GM23338 (cell line): ENCODE data around the gene NBAS. TPM values are rescaled to one million over a fixed set of nuclear protein-coding genes. Genes with fewer than 3 reads are reported as not detected.

ENCODE experiments used
- ATAC-seq: fragments of 200-7000 bp; cut with Tn5 transposase; 3 replicates; pipeline ENCODE4 v1.9.1; 2020
- DNase-seq: peaks from one replicate; pipeline ENCODE4 v3.0.0-alpha.2; 2015; ENCODE audit warnings: low spot score
- H2AFZ ChIP-seq: fragments of 200-600 bp; sonication (generic); 2 replicates; pipeline ENCODE4 v1.8.0; 2016; ENCODE audit warnings: antibody characterized with exemption, mild to moderate bottlenecking, moderate library complexity
- H3F3A ChIP-seq: fragments of 200-600 bp; sonication (generic); replicated peaks from 2 replicates; pipeline ENCODE4 v1.8.0; 2017; ENCODE audit warnings: antibody characterized with exemption, mixed run types, low read depth
- H3K27ac ChIP-seq: fragments of 200-600 bp; sonication (generic); 2 replicates; pipeline ENCODE4 v1.6.1; 2016; ENCODE audit warnings: low read depth
- H3K27me3 ChIP-seq: fragments of 200-600 bp; sonication (generic); 2 replicates; pipeline ENCODE4 v1.8.0; 2016; ENCODE audit warnings: mild to moderate bottlenecking, mixed run types, moderate library complexity; ENCODE audit not compliant: insufficient read depth
- H3K36me3 ChIP-seq: fragments of 200-600 bp; sonication (generic); 2 replicates; pipeline ENCODE4 v1.8.0; 2016; ENCODE audit warnings: mild to moderate bottlenecking; ENCODE audit not compliant: insufficient read depth
- H3K4me1 ChIP-seq: fragments of 200-600 bp; sonication (generic); 2 replicates; pipeline ENCODE4 v1.8.0; 2016; ENCODE audit warnings: mild to moderate bottlenecking, moderate library complexity; ENCODE audit not compliant: insufficient read depth
- H3K4me2 ChIP-seq: fragments of 200-600 bp; sonication (generic); 2 replicates; pipeline ENCODE4 v1.7.1; 2017; ENCODE audit warnings: mixed run types
- H3K4me3 ChIP-seq: fragments of 200-600 bp; sonication (generic); 2 replicates; pipeline ENCODE4 v1.6.1; 2016; ENCODE audit warnings: mixed run types
- H3K79me2 ChIP-seq: fragments of 200-600 bp; sonication (generic); replicated peaks from 2 replicates; pipeline ENCODE4 v1.8.0; 2017; ENCODE audit warnings: mild to moderate bottlenecking; ENCODE audit not compliant: insufficient read depth
- H3K9me2 ChIP-seq: fragments of 200-600 bp; sonication (generic); 2 replicates; pipeline ENCODE4 v1.8.0; 2017; ENCODE audit not compliant: insufficient read depth
- H4K20me1 ChIP-seq: fragments of 200-600 bp; sonication (generic); replicated peaks from 2 replicates; pipeline ENCODE4 v1.8.0; 2017; ENCODE audit warnings: mild to moderate bottlenecking; ENCODE audit not compliant: insufficient read depth
- H3K27ac Mint-ChIP-seq: 2 replicates; pipeline ENCODE4 v1.8.0; 2020; ENCODE audit warnings: inconsistent platforms, mild to moderate bottlenecking, moderate library complexity, mixed read lengths
- H3K27me3 Mint-ChIP-seq: 3 replicates; pipeline ENCODE4 v1.8.0; 2022; ENCODE audit warnings: low read depth, mild to moderate bottlenecking, moderate library complexity, mixed read lengths, inconsistent platforms; ENCODE audit not compliant: insufficient read depth, poor library complexity
- H3K36me3 Mint-ChIP-seq: 3 replicates; pipeline ENCODE4 v1.8.0; 2021; ENCODE audit warnings: low read depth, mild to moderate bottlenecking, inconsistent platforms, moderate library complexity, mixed read lengths
- H3K4me1 Mint-ChIP-seq: 3 replicates; pipeline ENCODE4 v1.8.0; 2020; ENCODE audit warnings: mild to moderate bottlenecking, inconsistent platforms, mixed read lengths
- H3K4me3 Mint-ChIP-seq: 3 replicates; pipeline ENCODE4 v1.8.0; 2021; ENCODE audit warnings: moderate library complexity, mild to moderate bottlenecking, inconsistent platforms, mixed read lengths
- H3K9me3 Mint-ChIP-seq: 3 replicates; pipeline ENCODE4 v1.8.0; 2020; ENCODE audit warnings: moderate library complexity, mild to moderate bottlenecking, inconsistent platforms, mixed read lengths
- EZH2 ChIP-seq: fragments of 200-600 bp; sonication (generic); IDR thresholded peaks from one replicate; pipeline ENCODE4 v1.8.0; 2017; ENCODE audit warnings: antibody characterized with exemption, mild to moderate bottlenecking, low read depth; ENCODE audit not compliant: unreplicated experiment
- EZH2phosphoT487 ChIP-seq: fragments of 200-600 bp; sonication (generic); IDR thresholded peaks from one replicate; pipeline ENCODE4 v1.8.1; 2018; ENCODE audit warnings: antibody characterized with exemption; ENCODE audit not compliant: unreplicated experiment
- JUNB ChIP-seq: IDR thresholded peaks from one replicate; pipeline ENCODE4 v1.6.1; 2016; ENCODE audit warnings: antibody characterized with exemption; ENCODE audit not compliant: unreplicated experiment
- POLR2AphosphoS5 ChIP-seq: IDR thresholded peaks from 2 replicates; pipeline ENCODE4 v1.6.1; 2016; ENCODE audit warnings: antibody characterized with exemption, low read depth
- REST ChIP-seq: IDR thresholded peaks from one replicate; pipeline ENCODE4 v1.6.1; 2018; ENCODE audit warnings: antibody characterized with exemption; ENCODE audit not compliant: unreplicated experiment
- STAT1 ChIP-seq: IDR thresholded peaks from one replicate; pipeline ENCODE4 v1.6.1; 2016; ENCODE audit warnings: antibody characterized with exemption; ENCODE audit not compliant: unreplicated experiment
- ZNF331 ChIP-seq: fragments of 250-450 bp; sonication (Bioruptor Pico); IDR thresholded peaks from 2 replicates; pipeline ENCODE4 v1.5.0; 2020; ENCODE audit warnings: low read depth, mild to moderate bottlenecking, moderate library complexity
- polyA plus RNA-seq: library from polyadenylated mRNA; unstranded; fragments of >200 nt; fragmentation: Nextera tagmentation; extraction: Ambion mirVana; gene quantifications from 2 replicates; pipeline ENCODE4 v1.2.1, GENCODE V29; 2016
- total RNA-seq: library from RNA; depleted of rRNA; stranded (reverse); fragments of >200 nt; shearing (Covaris generic); gene quantifications from 2 replicates; pipeline ENCODE4 v1.2.3, GENCODE V29; 2014
- TF ChIP-seq, protein P1 (sequence below): IDR thresholded peaks from 2 replicates; pipeline ENCODE4 v1.6.1; 2016; ENCODE audit warnings: antibody characterized with exemption
- TF ChIP-seq, protein P2 (sequence below), 2 experiments: fragments of 200-600 bp in 1 of 2; sonication (generic) in 1 of 2; conservative IDR thresholded peaks; 2 replicates each; pipeline versions ENCODE4 v1.5.1 to v1.6.1; 2016 to 2017; ENCODE audit warnings: antibody characterized with exemption in 2 of 2, low read depth in 2 of 2, mild to moderate bottlenecking in 2 of 2, moderate library complexity in 1 of 2

NBAS gene
- total and polyA plus RNA-seq, 2 experiments from 2014 or later: 24.8 to 38.9 TPM

GRCh38 chr2:15435474-15435873 lies 125.7 kb downstream of the NBAS start (continued):
- TF ChIP-seq REST: no peak
- TF ChIP-seq, protein P1, sequence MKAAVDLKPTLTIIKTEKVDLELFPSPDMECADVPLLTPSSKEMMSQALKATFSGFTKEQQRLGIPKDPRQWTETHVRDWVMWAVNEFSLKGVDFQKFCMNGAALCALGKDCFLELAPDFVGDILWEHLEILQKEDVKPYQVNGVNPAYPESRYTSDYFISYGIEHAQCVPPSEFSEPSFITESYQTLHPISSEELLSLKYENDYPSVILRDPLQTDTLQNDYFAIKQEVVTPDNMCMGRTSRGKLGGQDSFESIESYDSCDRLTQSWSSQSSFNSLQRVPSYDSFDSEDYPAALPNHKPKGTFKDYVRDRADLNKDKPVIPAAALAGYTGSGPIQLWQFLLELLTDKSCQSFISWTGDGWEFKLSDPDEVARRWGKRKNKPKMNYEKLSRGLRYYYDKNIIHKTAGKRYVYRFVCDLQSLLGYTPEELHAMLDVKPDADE: no peak

DNA sequence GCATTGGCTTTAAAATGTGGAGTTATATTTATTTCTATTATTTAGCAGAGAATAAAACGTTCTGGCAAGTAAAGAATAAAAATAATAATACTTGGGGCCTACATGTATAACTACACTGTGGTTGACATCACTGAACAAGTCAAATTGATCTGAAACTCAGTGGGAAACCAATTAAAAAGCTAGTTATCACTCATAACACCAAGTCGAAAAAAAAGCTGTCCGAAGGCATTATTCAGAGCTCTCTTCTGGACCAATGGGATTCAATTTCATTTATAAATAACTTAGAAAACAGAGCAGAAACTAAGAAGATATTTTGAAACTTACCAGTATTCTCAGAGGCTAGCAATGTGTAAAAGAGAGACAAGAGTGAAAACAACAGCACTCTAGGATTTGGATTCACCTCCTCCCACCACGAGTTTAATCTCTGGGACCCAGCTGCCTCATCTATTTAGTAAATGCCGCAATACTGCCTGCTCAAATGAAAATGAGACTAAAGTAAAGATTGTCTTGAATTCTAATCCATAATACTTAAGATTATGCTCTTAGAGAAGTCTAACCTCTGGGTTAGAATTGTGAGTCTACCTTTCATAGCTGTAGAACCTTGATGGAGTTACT lies 128.4 kb downstream of the NBAS start:
- Histone ChIP-seq H3K4me2 (no peak overlapping the region), H4K20me1 (no peaks in the 10 kb centered on the region), H3K79me2 (no peaks in the 10 kb centered on the region), H3K9me2 (no peaks in the 10 kb centered on the region), H2AFZ (no peak overlapping the region), H3K4me3 (no peak overlapping the region), H3K27ac (no peak overlapping the region), H3K4me1 (no peaks in the 10 kb centered on the region), H3K27me3 (no peaks in the 10 kb centered on the region), H3K36me3 (no peaks in the 10 kb centered on the region), H3F3A (no peaks in the 10 kb centered on the region)
- Mint-ChIP-seq H3K36me3 (no peaks in the 10 kb centered on the region), H3K4me1 (peaks cover 5% of the 10 kb centered on the region), H3K4me3 (no peak overlapping the region), H3K9me3 (no peaks in the 10 kb centered on the region), H3K27ac (no peak overlapping the region; the same call in 1 of the 2 replicates), H3K27me3 (no peaks in the 10 kb centered on the region)
- no peak for ATAC-seq
- TF ChIP-seq STAT1 (no peak), JUNB (no peak), EZH2phosphoT487 (no peak)
- DNase-seq: no peak

GRCh38 chr2:15429032-15429431 lies 132.1 kb downstream of the NBAS start:
- H3K4me3 Mint-ChIP-seq: no peak overlapping the region
- no peaks in the 10 kb centered on the region for H4K20me1 ChIP-seq
- H3K9me3 Mint-ChIP-seq: no peaks in the 10 kb centered on the region
- H3K9me2 ChIP-seq: no peaks in the 10 kb centered on the region
- no peaks in the 10 kb centered on the region for H3K27me3 ChIP-seq
- no peak overlapping the region for H3K4me3 ChIP-seq
- peaks cover 18% of the 10 kb centered on the region for H3K4me1 Mint-ChIP-seq
- peaks cover 2% of the 10 kb centered on the region; the same call in 1 of the 2 replicates for H3K4me1 ChIP-seq
- DNase-seq (no peak), ATAC-seq (no peak)
- no peak overlapping the region for H3K27ac ChIP-seq
- no peaks in the 10 kb centered on the region for H3K36me3 ChIP-seq
- H3K27me3 Mint-ChIP-seq: no peaks in the 10 kb centered on the region
- H3K36me3 Mint-ChIP-seq: no peaks in the 10 kb centered on the region
- H3K27ac Mint-ChIP-seq: no peak overlapping the region
- H2AFZ ChIP-seq: no peak overlapping the region
- no peak overlapping the region for H3K4me2 ChIP-seq
- no peaks in the 10 kb centered on the region for H3K79me2 ChIP-seq
- no peaks in the 10 kb centered on the region for H3F3A ChIP-seq
- TF ChIP-seq, protein P2, sequence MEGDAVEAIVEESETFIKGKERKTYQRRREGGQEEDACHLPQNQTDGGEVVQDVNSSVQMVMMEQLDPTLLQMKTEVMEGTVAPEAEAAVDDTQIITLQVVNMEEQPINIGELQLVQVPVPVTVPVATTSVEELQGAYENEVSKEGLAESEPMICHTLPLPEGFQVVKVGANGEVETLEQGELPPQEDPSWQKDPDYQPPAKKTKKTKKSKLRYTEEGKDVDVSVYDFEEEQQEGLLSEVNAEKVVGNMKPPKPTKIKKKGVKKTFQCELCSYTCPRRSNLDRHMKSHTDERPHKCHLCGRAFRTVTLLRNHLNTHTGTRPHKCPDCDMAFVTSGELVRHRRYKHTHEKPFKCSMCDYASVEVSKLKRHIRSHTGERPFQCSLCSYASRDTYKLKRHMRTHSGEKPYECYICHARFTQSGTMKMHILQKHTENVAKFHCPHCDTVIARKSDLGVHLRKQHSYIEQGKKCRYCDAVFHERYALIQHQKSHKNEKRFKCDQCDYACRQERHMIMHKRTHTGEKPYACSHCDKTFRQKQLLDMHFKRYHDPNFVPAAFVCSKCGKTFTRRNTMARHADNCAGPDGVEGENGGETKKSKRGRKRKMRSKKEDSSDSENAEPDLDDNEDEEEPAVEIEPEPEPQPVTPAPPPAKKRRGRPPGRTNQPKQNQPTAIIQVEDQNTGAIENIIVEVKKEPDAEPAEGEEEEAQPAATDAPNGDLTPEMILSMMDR (conservative IDR thresholded peaks at IDR 0.05; ENCODE audit: low read depth in 2 of 2): no peak
- no peak for TF ChIP-seq STAT1
- no peak for TF ChIP-seq EZH2
- TF ChIP-seq ZNF331 (CRISPR knock-in tag): no peak
- TF ChIP-seq JUNB: no peak
- no peak for TF ChIP-seq POLR2AphosphoS5
